ENCODE measurements around the gene PLB1. TPM values are rescaled to one million over a fixed set of nuclear protein-coding genes. Genes with fewer than 3 reads are reported as not detected.

PLB1 gene
- total RNA-seq, 1 donor from 2014 or later: 1.0 TPM

DNA sequence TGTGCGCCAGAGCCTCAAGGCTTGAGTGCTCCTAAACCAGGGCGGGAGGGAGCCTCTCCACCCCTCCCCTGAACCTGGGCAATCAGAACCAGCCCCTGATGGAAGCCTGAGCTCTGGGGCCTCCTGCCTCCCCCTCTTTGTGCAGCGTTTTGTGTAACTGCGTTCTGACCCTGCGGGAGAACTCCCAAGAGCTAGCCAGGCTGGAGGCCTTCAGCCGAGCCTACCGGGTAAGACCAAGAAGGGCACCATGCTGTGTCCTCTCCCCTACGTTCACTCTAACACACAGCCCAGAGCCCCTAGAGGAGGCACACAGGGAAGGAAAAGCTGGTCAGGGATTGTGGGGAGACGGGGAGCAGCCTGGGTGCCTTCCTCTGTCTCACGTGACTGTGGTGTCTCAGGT, 108.0 kb downstream of the PLB1 start:
- Histone ChIP-seq H3K27me3 (ENCODE audit: control insufficient read depth in 3 of 3, insufficient read depth in 3 of 3, low read length in 3 of 3) (no peaks in the 10 kb centered on the region), H3K4me3 (ENCODE audit: low read length in 3 of 3) (no peak overlapping the region), H3K9me3 (ENCODE audit: control insufficient read depth in 3 of 3, low read length in 3 of 3) (no peaks in the 10 kb centered on the region), H3K27ac (ENCODE audit: low read depth, low read length) (no peak overlapping the region), H3K36me3 (ENCODE audit: control insufficient read depth in 3 of 3, insufficient read depth in 3 of 3, low read length in 3 of 3) (no peaks in the 10 kb centered on the region), H3K9ac (ENCODE audit: low read depth in 1 of 3, low read length in 3 of 3) (no peak overlapping the region), H3K4me1 (ENCODE audit: control insufficient read depth in 3 of 3, insufficient read depth in 3 of 3, low read length in 3 of 3) (peaks cover 22 to 36% (median 24%) of the 10 kb centered on the region in 3 donors)

DNA sequence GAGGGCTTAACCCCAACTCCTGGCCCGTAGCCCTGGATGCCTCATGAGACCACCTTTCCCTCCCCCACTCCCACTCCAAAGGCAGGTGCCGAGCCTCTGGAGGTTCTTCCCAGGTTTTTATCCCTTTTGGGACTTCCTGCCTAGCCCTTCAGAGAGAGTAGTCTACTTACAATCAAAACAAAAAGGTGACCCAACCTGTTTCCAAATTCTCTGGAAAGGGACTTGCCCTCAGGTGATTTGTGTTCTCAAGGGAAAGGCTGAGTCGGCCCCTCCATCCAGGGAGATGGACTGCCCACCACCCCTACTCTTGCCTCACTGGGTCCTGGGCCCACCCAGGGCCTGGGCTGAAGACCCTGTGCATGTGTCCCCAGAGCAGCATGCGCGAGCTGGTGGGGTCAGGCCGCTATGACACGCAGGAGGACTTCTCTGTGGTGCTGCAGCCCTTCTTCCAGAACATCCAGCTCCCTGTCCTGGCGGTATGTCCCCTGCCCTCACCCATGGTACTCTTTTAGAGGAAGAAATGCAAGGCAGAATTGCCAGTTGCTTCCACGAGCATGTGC, 108.5 kb downstream of the PLB1 start:
- Histone ChIP-seq H3K36me3 (ENCODE audit: control insufficient read depth in 3 of 3, insufficient read depth in 3 of 3, low read length in 3 of 3) (no peaks in the 10 kb centered on the region), H3K9me3 (ENCODE audit: control insufficient read depth in 3 of 3, low read length in 3 of 3) (no peaks in the 10 kb centered on the region), H3K4me3 (ENCODE audit: low read length in 3 of 3) (no peak overlapping the region), H3K9ac (ENCODE audit: low read depth in 1 of 3, low read length in 3 of 3) (no peak overlapping the region), H3K27me3 (ENCODE audit: control insufficient read depth in 3 of 3, insufficient read depth in 3 of 3, low read length in 3 of 3) (no peaks in the 10 kb centered on the region), H3K27ac (ENCODE audit: low read depth, low read length) (no peak overlapping the region), H3K4me1 (ENCODE audit: control insufficient read depth in 3 of 3, insufficient read depth in 3 of 3, low read length in 3 of 3) (peaks cover 25 to 39% (median 26%) of the 10 kb centered on the region in 3 donors)

DNA sequence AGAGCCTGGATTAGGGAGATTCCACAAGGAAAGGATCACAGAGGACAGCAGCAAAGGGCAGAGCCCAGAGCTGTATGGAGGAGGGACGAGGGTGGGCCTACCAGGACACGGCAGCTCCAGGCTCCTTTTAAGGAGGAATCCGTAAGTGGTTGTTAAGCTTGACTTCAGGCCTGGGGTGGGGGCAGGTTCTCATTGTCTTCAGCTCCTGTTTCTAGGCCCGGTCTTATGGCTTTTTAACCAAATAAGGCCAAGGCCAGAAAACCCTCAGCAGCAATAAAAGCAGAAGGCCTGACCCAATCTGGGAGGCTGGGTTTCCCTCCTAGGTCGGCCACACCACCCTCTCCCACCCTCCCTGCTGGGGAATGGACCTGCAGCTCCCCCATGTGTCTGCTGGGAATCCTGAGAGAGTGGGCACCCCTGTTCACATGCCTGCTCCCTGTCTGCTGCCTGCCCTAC, 111.2 kb downstream of the PLB1 start:
- no peaks in the 10 kb centered on the region for H3K9me3 ChIP-seq (ENCODE audit: control insufficient read depth in 3 of 3, low read length in 3 of 3)
- H3K27ac ChIP-seq (ENCODE audit: low read depth, low read length): peak overlapping the region; percentile 91
- no peaks in the 10 kb centered on the region for H3K36me3 ChIP-seq (ENCODE audit: control insufficient read depth in 3 of 3, insufficient read depth in 3 of 3, low read length in 3 of 3)
- H3K27me3 ChIP-seq (ENCODE audit: control insufficient read depth in 3 of 3, insufficient read depth in 3 of 3, low read length in 3 of 3): no peaks in the 10 kb centered on the region
- H3K4me1 ChIP-seq (ENCODE audit: control insufficient read depth in 3 of 3, insufficient read depth in 3 of 3, low read length in 3 of 3): peaks cover 26 to 54% (median 29%) of the 10 kb centered on the region in 3 donors
- peak overlapping the region; percentile 3 to 50 (median 34) for H3K9ac ChIP-seq (ENCODE audit: low read depth in 1 of 3, low read length in 3 of 3)
- peak overlapping the region in 1 of 3 donors; percentile 37 for H3K4me3 ChIP-seq (ENCODE audit: low read length in 3 of 3)

DNA sequence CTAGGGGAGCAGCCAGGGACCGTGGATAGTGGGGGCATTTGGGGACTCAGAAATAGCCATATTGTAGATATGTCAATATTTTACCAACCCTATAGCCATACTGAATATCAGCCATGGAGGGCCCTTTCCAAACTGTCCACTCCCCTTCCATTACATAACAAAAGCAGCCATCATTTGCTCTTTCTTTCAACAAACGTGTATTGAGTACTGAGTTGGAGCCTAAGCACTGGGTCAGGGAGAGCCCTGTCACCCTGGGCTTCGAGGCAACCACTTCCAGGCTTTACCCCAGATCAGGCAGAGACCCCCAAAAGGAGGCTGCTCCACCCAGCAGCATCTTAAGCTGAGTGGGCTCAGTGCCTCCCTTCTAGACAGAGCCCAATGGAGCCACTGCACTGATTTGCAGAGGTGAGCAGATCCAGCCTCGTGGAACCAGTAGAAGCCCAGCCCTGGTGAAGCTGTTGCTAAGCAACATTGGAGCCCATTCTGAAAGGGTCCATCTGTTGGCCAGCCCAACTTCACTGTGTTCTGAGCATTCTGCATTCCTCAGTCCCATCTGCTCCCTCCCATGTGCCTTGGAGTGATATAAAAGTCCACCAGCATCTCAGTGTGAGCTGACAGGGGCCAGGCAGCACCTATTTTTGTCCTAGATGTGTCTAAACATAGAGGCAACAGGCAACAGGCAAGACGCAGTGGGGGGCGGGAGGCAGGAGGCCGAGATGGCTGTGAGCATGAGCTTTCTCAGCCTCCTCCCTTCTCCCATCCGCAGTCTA, 112.1 kb downstream of the PLB1 start:
- H3K4me3 ChIP-seq (ENCODE audit: low read length in 3 of 3): peak overlapping the region in 2 of 3 donors; percentile 33 to 35
- H3K9me3 ChIP-seq (ENCODE audit: control insufficient read depth in 3 of 3, low read length in 3 of 3): no peaks in the 10 kb centered on the region
- no peaks in the 10 kb centered on the region for H3K27me3 ChIP-seq (ENCODE audit: control insufficient read depth in 3 of 3, insufficient read depth in 3 of 3, low read length in 3 of 3)
- H3K4me1 ChIP-seq (ENCODE audit: control insufficient read depth in 3 of 3, insufficient read depth in 3 of 3, low read length in 3 of 3): peaks cover 26 to 56% (median 32%) of the 10 kb centered on the region in 3 donors
- H3K9ac ChIP-seq (ENCODE audit: low read depth in 1 of 3, low read length in 3 of 3): peak overlapping the region; percentile 36 to 79 (median 50)
- peak overlapping the region; percentile 91 for H3K27ac ChIP-seq (ENCODE audit: low read depth, low read length)
- no peaks in the 10 kb centered on the region for H3K36me3 ChIP-seq (ENCODE audit: control insufficient read depth in 3 of 3, insufficient read depth in 3 of 3, low read length in 3 of 3)

DNA sequence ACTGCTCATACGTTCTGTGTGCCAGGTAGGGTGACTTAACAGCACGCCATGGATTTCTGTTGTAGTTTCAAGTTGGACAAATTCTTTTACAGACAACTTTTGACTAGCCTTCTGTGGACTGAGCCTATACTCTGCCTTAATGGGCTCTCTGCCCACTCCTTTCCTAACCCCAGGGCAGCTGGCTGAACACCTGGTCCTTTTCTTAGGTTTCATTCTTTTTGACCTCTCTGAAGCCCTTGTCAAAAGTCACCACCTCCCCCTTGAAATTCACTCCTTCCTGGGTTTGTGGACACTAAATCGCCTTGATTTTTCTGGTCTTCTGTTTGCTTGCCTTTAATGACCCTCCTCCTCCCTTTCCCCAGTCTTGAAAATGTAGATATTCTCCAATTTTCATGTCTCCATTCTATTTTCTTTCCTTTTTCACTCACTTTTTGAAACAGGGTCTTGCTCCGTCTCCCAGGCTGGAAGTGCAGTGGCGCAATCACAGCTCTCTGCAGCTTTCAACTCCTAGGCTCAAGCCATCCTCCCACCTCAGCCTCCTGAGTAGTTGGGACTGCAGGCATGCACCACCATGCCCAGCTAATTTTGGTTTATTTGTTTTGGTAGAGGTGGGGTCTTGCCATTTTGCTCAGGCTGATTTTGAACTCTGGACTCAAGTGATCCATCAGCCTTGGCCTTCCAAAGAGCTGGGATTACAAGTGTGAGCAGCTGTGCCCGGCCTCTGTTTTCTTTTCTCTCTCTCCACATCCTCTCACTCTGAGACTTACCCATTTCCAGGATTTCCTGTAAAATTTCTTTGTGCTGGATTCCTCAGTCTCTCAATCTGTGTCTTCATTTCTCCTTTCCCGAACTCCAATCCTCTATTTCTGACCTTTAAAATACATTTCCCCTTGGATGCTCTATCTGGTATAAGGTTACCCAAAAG, 112.9 kb downstream of the PLB1 start:
- H3K4me3 ChIP-seq (ENCODE audit: low read length in 3 of 3): peak overlapping the region in 1 of 3 donors; percentile 33
- no peaks in the 10 kb centered on the region for H3K36me3 ChIP-seq (ENCODE audit: control insufficient read depth in 3 of 3, insufficient read depth in 3 of 3, low read length in 3 of 3)
- H3K9me3 ChIP-seq (ENCODE audit: control insufficient read depth in 3 of 3, low read length in 3 of 3): no peaks in the 10 kb centered on the region
- H3K4me1 ChIP-seq (ENCODE audit: control insufficient read depth in 3 of 3, insufficient read depth in 3 of 3, low read length in 3 of 3): peaks cover 26 to 52% (median 34%) of the 10 kb centered on the region in 3 donors
- H3K27ac ChIP-seq (ENCODE audit: low read depth, low read length): peak overlapping the region; percentile 91
- H3K27me3 ChIP-seq (ENCODE audit: control insufficient read depth in 3 of 3, insufficient read depth in 3 of 3, low read length in 3 of 3): no peaks in the 10 kb centered on the region
- peak overlapping the region; percentile 29 to 79 (median 50) for H3K9ac ChIP-seq (ENCODE audit: low read depth in 1 of 3, low read length in 3 of 3)

DNA sequence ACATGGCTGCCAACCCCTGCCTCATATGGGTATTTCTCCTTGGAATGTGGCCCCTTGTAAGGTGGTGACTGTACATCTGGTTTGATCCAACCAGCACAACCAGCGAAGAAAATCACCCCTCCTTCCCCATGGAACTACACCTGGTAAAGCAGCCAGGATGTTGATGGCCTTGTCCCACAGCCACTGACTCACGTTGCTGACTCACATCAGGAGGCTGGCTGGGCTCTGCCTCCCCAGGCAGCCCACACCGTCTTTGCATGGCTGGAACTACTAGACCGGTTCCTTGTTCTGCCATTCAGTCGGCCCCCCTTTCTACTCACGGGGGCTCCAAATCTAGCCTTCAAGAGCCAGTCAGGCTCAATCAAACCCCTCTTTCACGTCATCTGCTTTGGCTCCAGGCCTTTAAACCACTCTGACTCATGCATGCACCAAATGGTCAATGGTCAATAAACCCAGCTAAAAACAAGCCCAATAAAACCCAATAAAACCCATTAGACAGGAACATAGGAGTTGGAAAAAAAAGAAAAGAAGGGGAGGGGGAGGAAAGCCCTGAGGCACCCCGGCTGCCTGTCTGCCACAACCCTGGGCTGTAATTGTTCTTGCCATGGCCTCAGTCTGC, 114.8 kb downstream of the PLB1 start:
- H3K36me3 ChIP-seq (ENCODE audit: control insufficient read depth in 3 of 3, insufficient read depth in 3 of 3, low read length in 3 of 3): no peaks in the 10 kb centered on the region
- H3K9me3 ChIP-seq (ENCODE audit: control insufficient read depth in 3 of 3, low read length in 3 of 3): no peaks in the 10 kb centered on the region
- peak overlapping the region in 1 of 3 donors; percentile 32 for H3K4me3 ChIP-seq (ENCODE audit: low read length in 3 of 3)
- peaks cover 33 to 60% (median 38%) of the 10 kb centered on the region in 3 donors for H3K4me1 ChIP-seq (ENCODE audit: control insufficient read depth in 3 of 3, insufficient read depth in 3 of 3, low read length in 3 of 3)
- no peak overlapping the region for H3K9ac ChIP-seq (ENCODE audit: low read depth in 1 of 3, low read length in 3 of 3)
- H3K27me3 ChIP-seq (ENCODE audit: control insufficient read depth in 3 of 3, insufficient read depth in 3 of 3, low read length in 3 of 3): no peaks in the 10 kb centered on the region
- H3K27ac ChIP-seq (ENCODE audit: low read depth, low read length): peak overlapping the region; percentile 19

DNA sequence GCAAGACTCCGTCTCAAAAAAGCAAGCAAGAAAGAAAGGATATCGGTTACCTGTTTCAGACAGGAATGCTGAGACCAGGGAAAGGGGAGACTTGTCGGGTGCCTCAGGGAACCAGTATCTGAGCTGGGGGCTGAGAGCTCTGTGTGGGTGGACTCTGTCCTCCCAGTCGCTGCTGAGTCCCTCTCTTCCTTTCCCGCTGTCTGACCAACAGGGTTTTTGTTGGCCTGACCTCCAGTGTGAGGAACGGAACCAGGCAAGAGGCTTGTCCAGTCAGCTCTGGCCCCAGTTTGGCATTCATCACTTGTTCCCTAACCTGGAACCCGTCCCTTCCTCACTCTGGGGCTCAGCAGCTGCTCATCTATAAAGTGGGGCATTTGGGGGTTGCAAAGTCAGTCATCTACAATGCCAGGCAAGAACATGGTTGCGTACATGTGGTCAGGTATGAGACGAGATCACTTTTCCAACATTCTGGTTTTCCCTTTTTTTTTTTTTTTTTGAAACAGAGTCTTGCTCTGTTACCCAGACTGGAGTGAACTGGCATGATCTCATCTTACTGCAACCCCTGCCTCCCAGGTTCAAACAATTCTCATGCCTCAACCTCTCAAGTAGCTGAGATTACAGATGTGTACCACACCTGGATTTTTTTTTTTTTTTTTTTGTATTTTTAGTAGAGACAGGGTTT, 116.4 kb downstream of the PLB1 start:
- no peaks in the 10 kb centered on the region for H3K27me3 ChIP-seq (ENCODE audit: control insufficient read depth in 3 of 3, insufficient read depth in 3 of 3, low read length in 3 of 3)
- H3K4me1 ChIP-seq (ENCODE audit: control insufficient read depth in 3 of 3, insufficient read depth in 3 of 3, low read length in 3 of 3): peaks cover 22 to 49% (median 31%) of the 10 kb centered on the region in 3 donors
- H3K27ac ChIP-seq (ENCODE audit: low read depth, low read length): peak overlapping the region; percentile 67
- H3K9me3 ChIP-seq (ENCODE audit: control insufficient read depth in 3 of 3, low read length in 3 of 3): no peaks in the 10 kb centered on the region
- no peak overlapping the region for H3K4me3 ChIP-seq (ENCODE audit: low read length in 3 of 3)
- no peaks in the 10 kb centered on the region for H3K36me3 ChIP-seq (ENCODE audit: control insufficient read depth in 3 of 3, insufficient read depth in 3 of 3, low read length in 3 of 3)
- H3K9ac ChIP-seq (ENCODE audit: low read depth in 1 of 3, low read length in 3 of 3): peak overlapping the region in 1 of 3 donors; percentile 40

DNA sequence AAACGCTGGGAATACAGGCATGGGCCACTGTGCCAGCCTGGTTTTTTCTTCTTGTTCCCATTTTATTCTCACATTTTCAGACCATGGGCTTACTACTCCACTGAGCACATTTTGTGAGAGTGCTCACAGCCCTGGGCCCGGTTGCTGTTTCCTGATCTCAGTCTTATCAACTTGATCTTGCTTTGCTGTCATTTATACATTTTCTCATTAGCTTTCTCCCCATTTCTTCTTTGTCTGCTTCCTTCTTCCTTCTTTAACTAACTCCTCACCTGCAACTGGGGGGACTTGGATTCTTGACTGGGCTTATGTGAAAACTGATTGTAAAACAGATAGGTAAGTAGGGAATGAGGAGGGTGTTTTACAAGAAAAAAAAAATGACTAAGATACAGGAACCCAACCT, 117.3 kb downstream of the PLB1 start:
- peaks cover 13 to 40% (median 22%) of the 10 kb centered on the region in 3 donors for H3K4me1 ChIP-seq (ENCODE audit: control insufficient read depth in 3 of 3, insufficient read depth in 3 of 3, low read length in 3 of 3)
- peak overlapping the region; percentile 67 for H3K27ac ChIP-seq (ENCODE audit: low read depth, low read length)
- no peaks in the 10 kb centered on the region for H3K9me3 ChIP-seq (ENCODE audit: control insufficient read depth in 3 of 3, low read length in 3 of 3)

More for the DNA sequence above, 117.3 kb downstream of the PLB1 start:
- Histone ChIP-seq H3K9ac (ENCODE audit: low read depth in 1 of 3, low read length in 3 of 3) (no peak overlapping the region), H3K36me3 (ENCODE audit: control insufficient read depth in 3 of 3, insufficient read depth in 3 of 3, low read length in 3 of 3) (no peaks in the 10 kb centered on the region), H3K4me3 (ENCODE audit: low read length in 3 of 3) (no peak overlapping the region), H3K27me3 (ENCODE audit: control insufficient read depth in 3 of 3, insufficient read depth in 3 of 3, low read length in 3 of 3) (no peaks in the 10 kb centered on the region)
